Mucosa of stomach (tissue), 1 donor: ENCODE data around the gene PSMD7.
"Not testable (repeated sequence)": the region's sequence is repeated elsewhere in the genome, so short reads cannot be mapped to it uniquely, and the experiment has no call there.

Experiments
- H3K27me3 ChIP-seq: one replicate; pipeline ENCODE4 v1.7.0; 2013; ENCODE audit warnings: mild to moderate bottlenecking, low read length; ENCODE audit not compliant: control insufficient read depth, insufficient read depth
- H3K36me3 ChIP-seq: one replicate; pipeline ENCODE4 v1.7.0; 2013; ENCODE audit warnings: low read length; ENCODE audit not compliant: control insufficient read depth, insufficient read depth
- H3K4me1 ChIP-seq: one replicate; pipeline ENCODE4 v1.7.0; 2013; ENCODE audit warnings: mild to moderate bottlenecking, low read length; ENCODE audit not compliant: control insufficient read depth, insufficient read depth
- H3K4me3 ChIP-seq: one replicate; pipeline ENCODE4 v1.7.0; 2013; ENCODE audit warnings: low read length
- H3K9ac ChIP-seq: one replicate; pipeline ENCODE4 v1.7.0; 2013; ENCODE audit warnings: mild to moderate bottlenecking, low read length, moderate library complexity
- H3K9me3 ChIP-seq: one replicate; pipeline ENCODE4 v1.7.0; 2013; ENCODE audit warnings: mild to moderate bottlenecking, low read length, moderate library complexity; ENCODE audit not compliant: control insufficient read depth
- donor health status: Pancreatic carcinoma.

The PSMD7 gene

DNA sequence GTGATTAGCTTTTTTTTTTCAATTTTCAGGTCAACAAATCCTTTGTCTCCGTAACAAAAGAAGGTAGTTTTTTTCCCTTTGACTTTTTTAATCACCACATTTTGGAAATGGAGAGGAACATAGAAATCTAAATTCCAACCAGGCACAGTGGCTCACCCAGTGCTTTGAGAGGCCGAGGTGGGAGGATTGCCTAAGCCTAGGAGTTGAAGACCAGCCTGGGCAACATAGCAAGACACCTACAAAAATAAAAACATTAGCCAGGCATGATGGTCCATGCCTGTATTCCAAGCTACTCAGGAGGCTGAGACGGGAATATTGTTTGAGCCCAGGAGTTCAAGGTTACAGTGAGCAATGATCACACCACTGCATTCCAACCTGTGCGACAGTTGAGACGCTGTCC, 5.7 kb downstream of the PSMD7 start:
- Histone ChIP-seq H3K4me1 (peaks cover 8% of the 10 kb centered on the region), H3K36me3 (peaks cover 8% of the 10 kb centered on the region), H3K9ac (no peak overlapping the region), H3K9me3 (no peaks in the 10 kb centered on the region), H3K27me3 (no peaks in the 10 kb centered on the region), H3K4me3 (no peak overlapping the region)

- Histone ChIP-seq H3K27me3 (no peaks in the 10 kb centered on the region), H3K4me3 (no peak overlapping the region), H3K9me3 (no peaks in the 10 kb centered on the region), H3K9ac (no peak overlapping the region), H3K36me3 (peaks cover 11% of the 10 kb centered on the region), H3K4me1 (no peaks in the 10 kb centered on the region)
Observed at GRCh38 chr16:74304164-74304834, 7.7 kb downstream of the PSMD7 start.

DNA sequence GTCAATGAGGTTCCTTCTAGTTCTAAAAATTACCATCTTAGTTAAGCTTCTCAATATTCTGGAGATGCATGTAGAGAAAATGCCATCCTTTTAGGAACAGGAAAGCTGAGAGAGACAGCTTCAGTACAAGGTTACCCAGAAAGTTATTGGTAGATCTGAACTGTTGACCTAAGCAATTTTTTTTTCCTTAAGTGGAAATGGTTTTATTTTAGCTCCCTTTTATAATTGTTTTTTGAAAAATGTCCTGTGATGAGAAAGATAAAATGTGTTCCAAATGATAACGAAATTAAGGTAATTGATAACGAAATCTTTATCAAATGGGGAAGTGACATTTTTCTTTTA, 8.2 kb downstream of the PSMD7 start:
- H3K4me1 ChIP-seq = no peaks in the 10 kb centered on the region
- H3K9ac ChIP-seq = no peak overlapping the region
- no peak overlapping the region for H3K4me3 ChIP-seq
- no peaks in the 10 kb centered on the region for H3K27me3 ChIP-seq
- H3K9me3 ChIP-seq = no peaks in the 10 kb centered on the region
- H3K36me3 ChIP-seq = peaks cover 11% of the 10 kb centered on the region

- Histone ChIP-seq H3K9me3 (no peaks in the 10 kb centered on the region), H3K9ac (no peak overlapping the region), H3K27me3 (no peaks in the 10 kb centered on the region), H3K4me3 (no peak overlapping the region), H3K4me1 (no peaks in the 10 kb centered on the region), H3K36me3 (peaks cover 11% of the 10 kb centered on the region)
Observed at GRCh38 chr16:74305281-74305680, 8.7 kb downstream of the PSMD7 start.

DNA sequence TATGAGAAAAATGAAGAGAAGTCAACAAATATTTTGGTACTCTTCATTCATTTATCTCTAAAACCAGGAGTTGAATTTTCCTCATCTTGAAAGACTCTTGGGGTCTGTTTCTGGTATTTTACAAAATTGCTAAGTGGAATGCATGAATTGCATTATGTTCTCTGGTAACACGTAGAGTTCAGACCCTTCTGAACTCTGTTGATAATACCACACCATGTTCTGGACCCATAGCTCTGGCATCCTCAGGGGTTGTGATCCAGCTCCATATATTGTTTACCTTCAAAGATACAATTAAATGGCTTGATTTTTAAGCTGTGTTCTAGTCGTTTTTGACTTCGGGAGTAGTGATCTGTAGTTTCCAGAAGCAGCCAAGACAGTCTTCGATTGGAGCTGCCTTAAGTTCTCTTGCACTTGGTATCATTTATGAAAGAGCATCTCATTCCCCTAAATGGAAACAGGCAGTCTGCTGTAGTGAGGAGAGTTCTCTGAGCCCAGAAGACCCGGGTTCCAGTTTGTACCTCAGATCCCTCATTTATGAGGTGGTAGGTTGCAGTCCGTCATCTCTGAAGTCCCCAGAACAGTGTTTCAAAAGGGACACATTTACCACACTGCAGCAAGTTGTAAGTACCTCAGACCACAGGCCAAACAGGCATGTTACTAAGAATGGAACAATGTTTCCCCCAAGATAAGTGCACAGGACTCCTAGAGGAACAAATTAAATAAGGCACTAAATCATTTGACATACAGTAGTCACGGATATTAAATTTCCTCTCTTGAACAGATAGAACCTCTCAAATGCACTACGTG, 9.6 kb downstream of the PSMD7 start:
- H3K4me3 ChIP-seq = no peak overlapping the region
- no peak overlapping the region for H3K9ac ChIP-seq
- H3K9me3 ChIP-seq = no peaks in the 10 kb centered on the region
- H3K36me3 ChIP-seq = peaks cover 11% of the 10 kb centered on the region
- no peaks in the 10 kb centered on the region for H3K4me1 ChIP-seq
- no peaks in the 10 kb centered on the region for H3K27me3 ChIP-seq

GRCh38 chr16:74307383-74307782, 10.8 kb downstream of the PSMD7 start:
- H3K36me3 ChIP-seq = peaks cover 11% of the 10 kb centered on the region
- H3K4me3 ChIP-seq = no peak overlapping the region
- H3K9me3 ChIP-seq = no peaks in the 10 kb centered on the region
- no peak overlapping the region for H3K9ac ChIP-seq
- no peaks in the 10 kb centered on the region for H3K27me3 ChIP-seq
- no peaks in the 10 kb centered on the region for H3K4me1 ChIP-seq

DNA sequence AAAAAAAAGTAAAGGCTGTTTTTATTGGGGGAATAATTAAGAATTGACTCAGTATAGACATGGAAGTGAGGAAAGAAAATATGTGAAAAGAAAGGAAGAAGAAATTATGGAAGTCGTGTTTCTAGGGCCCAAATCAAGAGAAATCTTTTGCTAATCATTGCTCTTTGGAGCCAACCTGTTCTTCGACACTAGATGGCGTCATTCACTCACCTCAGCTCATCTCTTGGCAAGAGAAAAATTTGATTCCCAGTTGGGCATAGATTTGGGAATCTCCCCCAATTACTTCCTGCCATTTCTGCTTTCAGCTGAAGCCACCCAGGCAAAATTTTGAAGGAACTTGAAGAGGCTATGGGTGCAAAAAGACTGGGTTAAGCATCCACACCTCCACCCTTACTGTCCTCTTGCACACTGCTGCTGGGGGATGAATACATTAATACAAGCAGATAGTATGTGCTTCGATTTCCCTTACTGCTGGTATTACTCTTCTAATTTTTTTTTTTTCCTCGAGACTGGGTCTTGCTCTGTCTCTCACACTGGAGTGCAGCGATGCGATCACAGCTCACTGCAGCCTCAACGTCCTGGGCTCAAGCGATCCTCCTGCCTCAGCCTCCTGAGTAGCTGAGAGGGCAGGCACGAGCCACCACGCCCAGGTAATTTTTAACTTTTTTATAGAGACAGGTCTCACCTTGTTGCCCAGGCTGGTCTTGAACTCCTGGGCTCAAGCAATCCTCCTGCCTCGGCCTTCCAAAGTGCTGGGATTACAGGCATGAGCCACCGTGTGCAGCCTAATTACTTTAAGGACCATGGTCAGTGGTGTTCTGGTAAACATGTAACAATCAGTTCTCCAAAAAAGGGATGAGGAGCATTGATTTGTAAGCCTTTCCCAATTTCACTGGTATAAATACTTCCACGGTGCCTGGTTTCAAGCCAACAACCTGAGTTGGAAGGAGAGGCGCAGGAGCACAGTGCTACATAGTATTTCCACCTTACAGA, 13.5 kb downstream of the PSMD7 start:
- Histone ChIP-seq H3K27me3 (no peaks in the 10 kb centered on the region), H3K9me3 (no peaks in the 10 kb centered on the region), H3K9ac (no peak overlapping the region), H3K4me3 (no peak overlapping the region), H3K36me3 (peaks cover 10% of the 10 kb centered on the region), H3K4me1 (no peaks in the 10 kb centered on the region)

DNA sequence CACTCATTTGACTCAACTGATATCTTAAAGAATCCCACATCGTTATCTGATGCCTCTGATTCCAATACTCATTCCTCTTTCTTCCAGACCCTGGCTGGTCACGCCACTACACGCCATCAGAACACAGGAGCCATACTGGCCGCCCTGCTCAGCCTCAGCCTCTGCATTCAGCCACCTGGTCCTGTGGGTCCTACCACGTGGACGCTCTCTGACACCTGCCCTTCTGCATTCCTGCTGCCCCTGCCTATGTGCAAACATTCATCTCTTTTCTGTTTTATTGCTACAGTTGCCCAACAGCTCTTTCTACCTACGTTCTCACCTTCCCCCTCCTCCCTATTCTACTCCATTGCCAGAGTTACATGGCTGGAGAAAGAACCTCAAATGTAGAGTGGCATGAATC, 18.4 kb downstream of the PSMD7 start:
- Histone ChIP-seq H3K9me3 (no peaks in the 10 kb centered on the region), H3K27me3 (no peaks in the 10 kb centered on the region), H3K4me3 (no peak overlapping the region), H3K4me1 (no peaks in the 10 kb centered on the region), H3K9ac (no peak overlapping the region), H3K36me3 (no peaks in the 10 kb centered on the region)

- no peaks in the 10 kb centered on the region for H3K36me3 ChIP-seq
- no peaks in the 10 kb centered on the region for H3K4me1 ChIP-seq
- H3K9me3 ChIP-seq = no peaks in the 10 kb centered on the region
Observed at GRCh38 chr16:74320707-74321106, 24.1 kb downstream of the PSMD7 start.

GRCh38 chr16:74321356-74321755, 24.7 kb downstream of the PSMD7 start:
- Histone ChIP-seq H3K4me1 (no peaks in the 10 kb centered on the region), H3K4me3 (no peak overlapping the region), H3K27me3 (no peaks in the 10 kb centered on the region), H3K36me3 (no peaks in the 10 kb centered on the region), H3K9me3 (no peaks in the 10 kb centered on the region), H3K9ac (no peak overlapping the region)

More at GRCh38 chr16:74320707-74321106, 24.1 kb downstream of the PSMD7 start:
- Histone ChIP-seq H3K9ac (no peak overlapping the region), H3K4me3 (no peak overlapping the region), H3K27me3 (no peaks in the 10 kb centered on the region)

DNA sequence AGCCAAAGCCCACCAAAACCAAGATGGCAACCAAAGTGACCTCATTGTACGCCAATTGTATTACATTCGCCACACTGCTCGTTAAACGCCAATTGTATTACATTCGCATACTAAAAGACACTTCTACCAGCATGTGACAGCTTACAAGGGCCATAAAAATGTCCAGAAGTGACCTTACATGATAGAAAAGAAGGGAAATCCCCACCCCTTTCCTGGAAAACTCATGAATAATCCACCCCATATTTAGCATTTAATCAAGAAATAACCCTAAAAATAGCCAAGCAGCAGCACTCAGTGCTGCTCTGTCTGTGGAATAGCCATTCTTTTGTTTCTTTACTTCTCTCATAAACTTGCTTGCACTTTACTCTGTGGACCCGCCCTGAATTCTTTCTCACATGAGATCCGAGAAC, 25.7 kb downstream of the PSMD7 start:
- Histone ChIP-seq H3K4me1 (no peaks in the 10 kb centered on the region), H3K9ac (no peak overlapping the region), H3K36me3 (no peaks in the 10 kb centered on the region), H3K27me3 (no peaks in the 10 kb centered on the region), H3K9me3 (no peaks in the 10 kb centered on the region), H3K4me3 (no peak overlapping the region)

GRCh38 chr16:74324777-74325176, 28.2 kb downstream of the PSMD7 start:
- not testable (repeated sequence) for H3K4me1 ChIP-seq, H3K36me3 ChIP-seq, H3K9me3 ChIP-seq, H3K27me3 ChIP-seq, H3K9ac ChIP-seq, H3K4me3 ChIP-seq
